HG03097 (cell line): ENCODE results near the gene EXOC3L1.

Experiments used
- ATAC-seq: cut with Tn5 transposase; IDR thresholded peaks from one replicate; pipeline ENCODE4 v1.9.1; 2021; ENCODE audit not compliant: unreplicated experiment, low FRiP score

The EXOC3L1 gene

DNA sequence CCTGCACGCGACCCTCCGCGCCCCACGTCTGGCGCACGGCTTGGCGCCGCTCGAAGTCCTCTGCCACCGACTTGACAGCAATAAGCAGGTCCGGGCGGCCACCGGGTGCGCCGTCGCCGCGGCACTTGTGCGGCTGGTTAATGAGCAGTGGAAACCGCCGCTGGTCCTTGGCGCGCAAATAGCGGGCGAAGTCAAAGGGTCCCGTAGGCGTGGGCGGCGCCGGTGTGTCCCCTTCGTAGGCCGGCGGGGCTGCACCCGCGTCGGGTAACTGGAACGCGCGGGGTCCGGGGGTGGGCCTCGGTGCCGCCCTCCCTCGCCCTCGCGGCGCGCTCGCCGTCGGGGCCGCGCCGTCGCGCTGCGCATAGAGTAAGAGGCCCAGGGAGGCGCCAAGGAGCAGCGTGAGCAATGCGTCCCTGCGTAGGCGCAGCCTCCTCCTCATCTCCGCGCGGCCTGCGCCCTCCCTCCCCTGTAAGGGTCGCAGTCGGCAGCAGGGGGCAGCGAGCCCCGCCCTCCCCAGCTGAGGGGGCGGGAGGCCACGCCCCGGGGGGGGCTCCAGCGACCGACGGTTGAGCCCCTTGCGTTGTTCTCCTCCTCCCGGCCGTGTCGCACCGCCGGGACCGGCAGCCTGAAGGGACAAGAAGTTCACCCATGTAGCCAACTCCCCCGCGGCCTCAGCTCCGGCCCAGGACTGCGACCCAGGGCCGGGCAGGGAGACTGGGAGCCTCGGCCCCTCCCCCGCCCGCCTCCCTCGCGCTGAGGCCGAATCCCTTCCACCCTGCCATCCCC is 39.7 kb downstream of the EXOC3L1 start:
- no peak for ATAC-seq

DNA sequence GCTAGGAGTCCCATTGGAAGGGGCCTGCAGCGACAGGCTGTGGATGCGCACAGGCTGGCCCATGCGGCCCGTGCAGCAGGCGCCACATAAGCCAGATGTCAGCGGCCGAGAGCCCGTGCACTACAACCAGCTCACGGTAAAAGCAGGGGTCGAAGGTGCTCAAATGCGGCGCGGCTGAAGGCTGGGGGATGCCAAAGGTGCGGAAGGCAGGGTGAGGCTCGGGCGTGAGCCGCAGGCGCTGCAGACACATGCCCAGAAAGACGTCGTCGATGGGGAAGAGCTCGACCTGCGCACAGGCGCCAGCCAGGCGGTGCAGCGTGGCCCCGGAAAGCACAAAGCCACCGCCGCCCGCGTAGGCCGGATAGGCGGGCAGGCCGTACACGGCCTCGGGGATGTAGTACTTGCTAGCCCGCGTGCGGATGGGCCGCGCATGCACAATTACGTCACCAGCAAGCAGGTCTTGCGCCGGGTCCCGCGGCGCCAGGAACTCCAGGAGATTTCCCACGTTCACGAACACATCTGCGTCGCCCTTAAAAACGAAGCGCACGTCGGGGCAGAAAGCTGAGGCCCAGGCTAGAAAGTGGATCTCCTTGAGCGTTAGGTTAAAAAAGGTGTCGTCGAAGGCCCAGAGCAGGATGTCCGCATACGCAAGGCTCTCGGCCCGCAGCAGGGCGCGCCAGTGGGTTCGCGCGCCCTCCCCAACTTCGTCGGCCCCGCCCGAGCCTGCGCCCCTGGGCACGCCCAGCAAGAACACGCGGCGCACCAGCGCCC is 40.5 kb downstream of the EXOC3L1 start:
- no peak for ATAC-seq

DNA sequence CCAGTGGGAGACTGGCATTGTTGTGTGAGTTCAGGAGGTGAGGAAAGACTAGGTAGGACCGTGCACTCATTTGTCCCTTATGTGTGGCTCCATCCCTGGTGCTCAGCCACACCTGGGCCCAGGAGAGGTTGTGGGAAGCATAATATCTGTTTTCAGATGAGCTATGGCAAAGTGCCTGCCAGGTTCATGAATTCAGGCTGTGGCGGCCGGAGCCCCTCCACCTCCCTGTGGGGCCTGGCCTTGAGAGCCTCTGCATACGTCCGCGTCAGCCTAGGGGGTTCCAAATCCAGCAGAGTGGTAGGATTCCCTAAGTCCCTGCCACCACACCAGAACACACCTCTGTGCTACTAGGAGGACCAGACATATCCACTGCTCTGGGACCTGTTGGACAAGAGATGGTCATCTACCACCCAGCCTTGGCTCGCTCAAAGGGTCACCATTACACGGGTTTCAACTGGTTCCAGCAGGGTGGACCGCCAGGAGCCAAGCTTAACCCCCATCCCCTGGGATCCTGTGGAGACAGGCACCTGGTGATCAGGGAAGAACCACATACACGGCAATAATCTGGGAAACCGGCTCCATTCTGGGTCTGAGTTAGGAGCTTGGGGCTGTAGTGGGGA is 41.2 kb downstream of the EXOC3L1 start:
- no peak for ATAC-seq

- ATAC-seq = no peak
Measured at GRCh38 chr16:67148221-67148620, 41.7 kb downstream of the EXOC3L1 start.

DNA sequence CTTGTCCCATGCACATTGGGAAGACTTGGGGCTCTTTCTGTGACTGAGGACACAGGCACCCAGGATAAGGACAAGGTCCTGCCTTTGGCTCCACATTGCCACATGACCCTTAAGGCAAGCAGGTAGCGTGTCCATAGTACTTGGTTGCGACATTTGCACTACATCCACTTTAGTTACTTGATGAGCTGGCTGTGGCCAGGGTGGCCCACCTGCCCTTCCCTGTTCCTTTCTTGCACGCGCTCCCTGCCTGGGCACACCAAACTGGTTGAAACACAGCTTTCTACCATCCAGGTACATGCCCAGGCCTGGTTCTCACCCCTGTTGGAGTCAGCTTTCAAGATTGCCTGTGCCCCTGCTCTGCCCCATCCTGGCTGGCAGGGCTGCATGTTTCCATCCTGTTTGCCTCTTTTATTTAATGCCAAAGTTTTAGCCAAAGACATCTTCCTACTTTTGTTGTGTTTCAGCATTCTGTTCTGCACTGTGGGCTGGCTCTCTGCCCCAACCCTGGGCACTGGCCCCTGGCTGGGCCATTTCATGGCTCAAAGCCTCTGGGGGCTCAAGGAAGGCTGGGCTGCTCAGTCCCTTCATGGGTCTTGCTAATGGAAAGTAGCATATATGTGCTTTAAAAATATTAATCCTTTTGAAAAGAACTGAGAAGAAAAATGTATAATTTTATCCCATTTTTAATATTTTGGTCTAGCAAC is 42.3 kb downstream of the EXOC3L1 start:
- no peak for ATAC-seq

DNA sequence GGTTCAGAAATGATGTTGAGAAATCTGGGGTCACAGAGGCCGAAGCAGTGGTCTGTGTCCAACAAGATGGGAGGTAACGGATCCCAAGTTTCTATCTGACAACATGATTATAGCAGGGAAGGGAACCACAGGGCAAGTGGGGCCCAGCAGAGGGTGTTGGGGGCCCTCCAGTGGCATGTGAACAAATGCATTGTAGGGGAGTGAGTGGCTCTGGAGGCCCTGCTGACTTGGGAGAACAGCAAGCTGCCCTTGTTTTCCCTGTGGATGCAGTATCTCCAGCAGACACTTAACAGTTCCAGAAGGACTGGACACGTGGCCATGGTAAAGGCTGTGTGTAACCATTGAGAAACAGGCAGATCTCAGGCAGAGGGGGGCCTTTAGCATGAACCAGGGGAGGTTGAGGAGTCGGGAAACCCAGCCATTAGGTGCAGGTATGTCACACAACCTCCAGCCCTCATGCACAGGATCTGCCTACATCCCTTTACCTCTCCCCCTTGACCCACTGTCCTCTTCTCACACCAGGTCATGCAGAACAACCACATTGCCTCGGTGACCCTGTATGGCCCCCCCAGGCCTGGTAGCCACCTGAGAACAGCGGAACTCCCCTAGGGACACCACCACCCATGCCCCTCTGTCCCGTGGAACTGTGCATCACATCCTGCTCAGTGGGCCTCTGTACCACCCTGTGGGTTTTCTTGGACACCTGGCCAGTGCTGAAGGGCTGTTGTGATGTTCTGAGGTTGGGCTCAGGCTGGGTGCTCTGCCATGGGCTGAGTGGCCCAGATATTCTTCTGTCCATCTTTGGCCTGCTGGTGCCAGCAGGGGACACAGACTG is 43.2 kb downstream of the EXOC3L1 start:
- no peak for ATAC-seq

DNA sequence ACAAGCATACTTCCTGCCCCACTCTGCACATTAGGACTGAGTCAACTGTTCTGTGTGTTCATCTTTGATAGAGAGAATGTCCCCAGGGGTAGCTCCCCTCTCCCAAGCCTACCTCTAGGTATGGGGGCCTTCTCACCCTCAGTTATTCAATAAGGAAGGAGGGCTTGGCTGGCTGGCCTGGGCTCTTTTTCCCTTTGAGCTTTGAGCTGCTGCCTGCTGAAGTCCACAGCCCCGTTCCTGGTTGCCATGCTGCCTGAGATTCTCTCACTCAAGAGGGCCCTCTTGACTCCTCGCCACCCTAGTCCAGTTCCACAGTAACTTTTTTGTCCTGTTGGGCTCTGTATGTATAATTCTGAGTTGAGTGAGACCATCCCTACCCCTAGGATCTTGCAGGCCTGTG is 44.2 kb downstream of the EXOC3L1 start:
- no peak for ATAC-seq

GRCh38 chr16:67144943-67145342 is 45.0 kb downstream of the EXOC3L1 start:
- no peak for ATAC-seq

- no peak for ATAC-seq
Measured at GRCh38 chr16:67142342-67142741, 47.6 kb downstream of the EXOC3L1 start.

- ATAC-seq = no peak
Measured at GRCh38 chr16:67141391-67141790, 48.5 kb downstream of the EXOC3L1 start.

DNA sequence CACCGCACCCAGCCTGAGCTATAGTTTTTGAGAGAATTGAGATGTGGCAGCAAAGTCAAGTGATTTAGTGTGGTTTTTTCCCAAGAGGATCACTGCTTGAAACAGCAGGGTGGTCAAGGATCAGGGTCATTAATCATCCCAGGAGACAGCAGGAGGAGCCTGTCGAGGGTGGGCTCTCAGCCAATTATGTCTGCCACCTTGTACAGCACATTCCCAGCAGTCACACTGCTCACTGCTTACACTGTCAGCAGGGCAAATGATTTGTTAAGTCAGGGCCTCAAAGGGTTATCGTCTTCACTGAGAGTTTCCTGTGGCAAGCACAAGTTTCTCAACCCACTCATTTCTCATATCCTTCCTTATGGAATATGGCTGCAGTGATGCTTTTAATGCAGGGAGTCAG is 52.3 kb downstream of the EXOC3L1 start:
- ATAC-seq = no peak
